LNCaP clone FGC (cell line): ENCODE measurements around the gene RACK1.
A peak's percentile ranks its signal among the peaks of the same experiment; 100 is the strongest.

Experiments
- DNase-seq: peaks from one replicate; pipeline ENCODE4 v3.0.0-alpha.2; 2011; ENCODE audit warnings: low read depth
- H3K4me3 ChIP-seq: 2 replicates; pipeline ENCODE4 v1.5.1; 2011; ENCODE audit warnings: mild to moderate bottlenecking, low read depth, low read length, control low read depth
- CTCF ChIP-seq: IDR thresholded peaks from 2 replicates; pipeline ENCODE4 v1.5.1; 2012; ENCODE audit warnings: mild to moderate bottlenecking; ENCODE audit not compliant: control insufficient read depth, insufficient read depth; ENCODE audit errors: extremely low read depth

Gene RACK1

GRCh38 chr5:181255276-181255675 lies 11.6 kb upstream of the RACK1 start:
- H3K4me3 ChIP-seq, result no peak overlapping the region
- no peak for DNase-seq
- TF ChIP-seq CTCF, result no peak

GRCh38 chr5:181248277-181248676 lies 4.6 kb upstream of the RACK1 start:
- TF ChIP-seq CTCF, result no peak
- peak overlapping the region; percentile 96 for H3K4me3 ChIP-seq
- DNase-seq, result no peak

- H3K4me3 ChIP-seq, result peak overlapping the region; percentile 96
- no peak for TF ChIP-seq CTCF
- no peak for DNase-seq
Observed at GRCh38 chr5:181246276-181247049, 2.8 kb upstream of the RACK1 start.

- no peak for TF ChIP-seq CTCF
- peak overlapping the region; percentile 96 for H3K4me3 ChIP-seq
- DNase-seq, result no peak
Observed at GRCh38 chr5:181245427-181246275, 1.9 kb upstream of the RACK1 start.

- peak overlapping the region; percentile 96 for H3K4me3 ChIP-seq
- DNase-seq, result no peak
- TF ChIP-seq CTCF, result no peak
Observed at GRCh38 chr5:181243018-181243563, 615 bp downstream of the RACK1 start.

- no peak for DNase-seq
- peak overlapping the region; percentile 96 for H3K4me3 ChIP-seq
- no peak for TF ChIP-seq CTCF
Observed at GRCh38 chr5:181242031-181242451, 1.7 kb downstream of the RACK1 start.
